ENCODE data around the gene DNAJB2. TPM values are rescaled to one million over a fixed set of nuclear protein-coding genes. Genes with fewer than 3 reads are reported as not detected.
A peak's percentile ranks its signal among the peaks of the same experiment; 100 is the strongest.

DNAJB2 gene
- 93.6 TPM for total RNA-seq

GRCh38 chr2:219279151-219279915, at the start of gene DNAJB2:
TSS of gene DNAJB2 (plus strand) at chr2:219279366. CDS start at chr2:219279834, 468 bp downstream.
- peak; percentile 98 for DNase-seq (ENCODE audit: low spot score)

- no peak for DNase-seq (ENCODE audit: low spot score)
Observed at GRCh38 chr2:219230059-219230540, 49.1 kb upstream of the DNAJB2 start.

- DNase-seq (ENCODE audit: low spot score) = no peak
Observed at GRCh38 chr2:219234331-219234730, 44.8 kb upstream of the DNAJB2 start.

- DNase-seq (ENCODE audit: low spot score) = no peak
Observed at GRCh38 chr2:219243291-219243761, 35.8 kb upstream of the DNAJB2 start.

- no peak for DNase-seq (ENCODE audit: low spot score)
Observed at GRCh38 chr2:219244789-219245147, 34.4 kb upstream of the DNAJB2 start.

GRCh38 chr2:219245148-219245898, 33.8 kb upstream of the DNAJB2 start, which contains the start of the genes GLB1L and STK16:
TSS of gene GLB1L (minus strand) at chr2:219245444. CDS start at chr2:219243573, 1,871 bp downstream.
TSS of gene STK16 (plus strand) at chr2:219245479. CDS start at chr2:219246000, 521 bp downstream.
- DNase-seq (ENCODE audit: low spot score) = peak; percentile 96

- DNase-seq (ENCODE audit: low spot score) = no peak
Observed at GRCh38 chr2:219245899-219246230, 33.3 kb upstream of the DNAJB2 start.

GRCh38 chr2:219246559-219246958, 32.6 kb upstream of the DNAJB2 start:
- no peak for DNase-seq (ENCODE audit: low spot score)

GRCh38 chr2:219247678-219248642, 31.2 kb upstream of the DNAJB2 start:
- no peak for DNase-seq (ENCODE audit: low spot score)

- DNase-seq (ENCODE audit: low spot score) = no peak
Observed at GRCh38 chr2:219248845-219249202, 30.3 kb upstream of the DNAJB2 start.

- DNase-seq (ENCODE audit: low spot score) = peak; percentile 90
Observed at GRCh38 chr2:219249203-219249980, 29.8 kb upstream of the DNAJB2 start.

- DNase-seq (ENCODE audit: low spot score) = no peak
Observed at GRCh38 chr2:219250049-219250781, 29.0 kb upstream of the DNAJB2 start.

GRCh38 chr2:219251656-219252055, 27.5 kb upstream of the DNAJB2 start:
- DNase-seq (ENCODE audit: low spot score) = no peak

- no peak for DNase-seq (ENCODE audit: low spot score)
Observed at GRCh38 chr2:219252084-219252483, 27.1 kb upstream of the DNAJB2 start.

GRCh38 chr2:219252570-219252899, 26.6 kb upstream of the DNAJB2 start:
- no peak for DNase-seq (ENCODE audit: low spot score)

GRCh38 chr2:219252900-219253752, 26.0 kb upstream of the DNAJB2 start, which contains the start of gene TUBA4B:
TSS of gene TUBA4B (plus strand) at chr2:219253243. CDS start at chr2:219253408, 165 bp downstream.
- peak; percentile 53 for DNase-seq (ENCODE audit: low spot score)

- DNase-seq (ENCODE audit: low spot score) = peak; percentile 87
Observed at GRCh38 chr2:219253753-219254589, 25.2 kb upstream of the DNAJB2 start, which contains the start of gene TUBA4A. TSS of gene TUBA4A (minus strand) at chr2:219253918. CDS start at chr2:219253858, 60 bp downstream.

- DNase-seq (ENCODE audit: low spot score) = no peak
Observed at GRCh38 chr2:219254590-219255201, 24.5 kb upstream of the DNAJB2 start.
